ENCODE data around the gene GKN2.
"Not testable (repeated sequence)": the region's sequence is repeated elsewhere in the genome, so short reads cannot be mapped to it uniquely, and the experiment has no call there.

GKN2 gene

DNA sequence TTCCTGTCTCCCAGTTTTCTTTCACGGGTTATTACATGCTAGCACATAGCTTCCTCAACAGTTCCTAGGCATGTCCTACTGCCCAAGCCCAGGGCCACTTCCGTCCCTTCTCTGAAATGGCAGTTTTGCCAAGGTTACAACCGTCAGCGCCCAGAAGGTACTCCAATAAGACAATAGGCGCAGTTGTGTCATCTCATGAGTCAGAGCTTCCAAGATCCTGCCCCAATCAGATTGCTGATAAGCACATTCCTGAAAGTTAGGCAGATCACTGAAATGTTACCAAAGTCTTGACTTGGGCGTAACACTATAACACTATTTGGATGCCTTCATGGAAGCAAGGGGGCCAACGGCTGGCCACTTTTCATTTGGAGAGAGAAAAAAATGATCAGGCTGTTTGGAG, 34.2 kb downstream of the GKN2 start:
- DNase-seq (ENCODE audit: low read depth): no peak

DNA sequence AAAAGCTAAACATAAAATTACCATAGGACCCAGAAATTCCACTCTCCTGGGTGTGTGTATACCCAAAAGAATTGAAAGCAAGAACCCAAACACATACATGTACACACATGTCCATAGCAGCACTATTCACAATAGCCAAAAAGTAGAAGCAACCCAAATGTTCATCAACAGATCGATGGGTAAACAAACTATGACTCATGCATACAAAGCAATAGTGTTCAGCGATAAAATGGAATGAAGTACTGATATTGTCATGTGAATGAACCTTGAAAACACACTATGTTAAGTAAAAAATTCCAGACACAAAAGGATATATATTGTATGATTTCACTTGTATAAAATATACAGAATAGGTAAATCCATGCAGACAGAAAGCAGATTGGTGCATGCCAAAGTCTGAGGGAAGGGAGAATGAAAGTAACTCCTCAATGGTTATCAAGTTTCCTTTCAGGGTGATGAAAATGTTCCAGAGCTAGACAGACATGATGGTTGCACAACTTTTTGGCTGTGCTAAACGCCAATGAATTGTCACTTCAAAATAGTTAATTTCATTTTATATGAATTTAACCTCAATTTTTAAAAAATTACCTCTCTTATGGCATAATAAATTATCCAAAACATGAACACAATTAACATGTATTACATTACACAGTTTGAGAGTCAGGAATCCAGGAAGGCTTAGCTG, 35.5 kb downstream of the GKN2 start:
- no peak for DNase-seq (ENCODE audit: low read depth)

DNA sequence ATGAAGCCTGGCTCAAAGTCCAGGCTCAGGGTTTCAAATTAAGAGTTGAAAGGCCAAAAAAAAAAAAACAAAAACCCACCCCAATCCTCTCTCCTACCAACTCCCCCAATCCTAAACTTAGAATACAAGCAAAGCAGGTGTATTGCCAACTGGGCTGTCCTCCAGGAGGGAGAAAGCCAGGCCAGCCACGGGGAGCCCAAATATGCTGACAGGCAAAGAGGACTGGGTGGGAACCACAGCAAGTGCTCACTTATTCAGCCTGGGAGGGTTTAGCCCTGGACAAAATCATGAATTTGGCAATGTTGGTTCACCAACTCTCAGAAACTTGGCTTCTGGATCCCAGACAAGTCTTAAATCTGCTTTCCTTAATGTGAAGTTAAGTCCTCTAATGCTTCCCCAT, 36.5 kb downstream of the GKN2 start:
- DNase-seq (ENCODE audit: low read depth): no peak

DNA sequence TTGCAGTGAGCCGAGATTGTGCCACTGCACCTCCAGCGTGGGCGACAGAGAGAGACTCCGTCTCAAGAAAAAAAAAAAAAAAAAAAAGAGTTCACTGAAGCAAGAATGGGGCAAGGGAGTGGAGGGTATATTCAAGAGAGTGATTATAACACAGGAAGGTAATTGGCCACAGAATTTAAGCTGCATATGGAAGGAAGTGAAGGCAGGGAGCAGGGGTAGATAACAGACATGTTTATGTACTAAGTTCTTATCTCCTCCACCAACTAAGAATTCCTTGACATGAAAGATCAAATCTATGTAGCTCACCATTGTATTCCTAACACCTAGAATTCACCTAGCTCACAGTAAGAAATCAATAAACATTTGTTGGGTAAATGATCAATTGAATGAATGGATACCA, 37.3 kb downstream of the GKN2 start:
- DNase-seq (ENCODE audit: low read depth): no peak

DNA sequence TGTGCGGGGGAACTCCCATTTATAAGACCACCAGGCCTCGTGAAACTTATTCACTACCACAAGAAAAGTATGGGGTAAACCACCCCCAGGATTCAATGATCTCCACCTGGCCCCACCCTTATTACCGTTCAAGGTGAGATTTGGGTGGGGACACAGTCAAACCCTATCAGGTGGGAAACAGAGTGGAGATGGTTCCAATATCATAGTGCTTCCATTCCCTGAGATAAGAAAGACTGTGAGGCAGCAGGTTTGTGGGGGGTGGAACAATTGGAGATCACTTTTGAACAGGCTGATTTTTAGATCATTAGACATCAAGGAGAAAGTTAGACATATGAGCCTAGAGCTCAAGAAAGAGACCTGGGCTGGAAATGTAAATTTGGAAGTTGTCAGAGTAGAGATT, 39.3 kb downstream of the GKN2 start:
- DNase-seq (ENCODE audit: low read depth): no peak

DNA sequence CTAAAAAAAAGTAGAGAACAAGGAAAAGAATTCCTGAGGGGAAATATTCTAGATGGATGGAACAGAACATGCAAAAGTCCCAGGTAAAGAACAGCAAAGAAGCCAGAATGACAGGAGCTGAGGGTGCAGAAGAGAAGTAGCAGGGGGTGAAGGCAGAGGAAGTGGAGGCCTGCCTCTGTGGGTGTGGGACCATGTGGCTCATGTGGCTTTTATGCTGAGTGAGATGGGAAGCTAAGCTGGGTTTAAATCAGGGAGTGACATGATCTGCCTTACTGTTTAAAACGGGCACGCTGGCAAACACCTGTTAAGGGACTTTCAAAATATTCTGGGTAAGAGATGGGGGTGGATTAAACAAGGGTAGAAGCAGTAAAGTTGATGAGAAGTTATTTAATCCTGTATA, 40.0 kb downstream of the GKN2 start:
- DNase-seq (ENCODE audit: low read depth): no peak

DNA sequence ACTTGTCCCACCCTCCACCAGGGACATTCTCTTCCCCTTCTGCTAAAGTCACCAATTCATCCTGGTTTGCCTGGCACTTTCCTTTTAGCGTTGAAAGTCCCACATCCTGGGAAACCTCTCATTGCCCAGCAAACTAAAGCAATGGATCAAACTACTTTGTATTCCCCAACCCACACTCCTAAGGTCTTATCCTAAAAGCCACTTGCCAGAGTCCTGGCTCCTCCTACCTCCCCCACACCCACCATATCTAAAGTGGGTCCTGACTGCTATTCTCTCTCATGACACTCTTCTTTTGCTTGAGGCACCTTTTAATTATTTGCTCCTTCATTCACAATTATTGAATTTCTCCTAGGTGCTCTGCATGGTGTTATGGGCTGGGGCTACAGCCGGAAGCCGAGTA, 40.6 kb downstream of the GKN2 start:
- DNase-seq (ENCODE audit: low read depth): no peak

DNA sequence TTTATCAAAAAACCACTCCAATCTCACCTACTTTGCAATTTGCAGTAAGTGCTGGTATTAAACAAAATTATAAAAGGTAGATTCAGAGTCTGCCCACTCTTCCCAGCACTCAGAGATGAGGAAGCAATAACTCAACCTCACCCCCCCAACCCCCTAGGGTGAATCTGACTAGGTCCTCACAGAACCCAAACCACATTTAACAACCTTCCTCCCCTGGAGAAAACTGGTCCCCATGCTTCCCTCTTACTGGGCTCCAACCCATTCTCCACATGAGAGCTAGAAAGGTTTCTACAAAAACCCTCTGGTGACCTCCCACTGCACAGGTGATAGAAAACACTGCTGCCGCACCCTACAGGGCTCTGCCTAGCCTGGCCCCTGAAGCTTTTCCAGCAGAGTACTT, 41.0 kb downstream of the GKN2 start:
- no peak for DNase-seq (ENCODE audit: low read depth)

DNA sequence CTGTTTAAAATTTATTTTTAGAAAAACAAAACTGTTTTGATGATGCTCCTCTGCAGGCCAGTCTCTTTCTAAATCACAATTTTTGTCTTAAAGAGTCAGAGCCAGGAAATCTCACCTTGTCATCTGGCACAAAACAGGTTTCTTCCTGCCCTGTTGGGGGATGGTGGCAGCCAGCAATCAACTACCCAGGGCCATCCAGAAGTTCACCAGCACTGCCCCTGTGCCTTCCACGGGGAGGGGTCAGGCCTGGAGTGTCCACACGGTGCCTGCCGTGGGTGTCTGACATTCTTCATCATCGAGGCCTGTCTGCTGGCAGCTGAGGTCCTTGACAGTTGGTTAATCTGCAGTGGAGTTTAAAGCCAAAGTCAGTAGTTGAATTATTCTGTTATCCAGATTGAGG, 41.4 kb downstream of the GKN2 start:
- DNase-seq (ENCODE audit: low read depth): no peak

DNA sequence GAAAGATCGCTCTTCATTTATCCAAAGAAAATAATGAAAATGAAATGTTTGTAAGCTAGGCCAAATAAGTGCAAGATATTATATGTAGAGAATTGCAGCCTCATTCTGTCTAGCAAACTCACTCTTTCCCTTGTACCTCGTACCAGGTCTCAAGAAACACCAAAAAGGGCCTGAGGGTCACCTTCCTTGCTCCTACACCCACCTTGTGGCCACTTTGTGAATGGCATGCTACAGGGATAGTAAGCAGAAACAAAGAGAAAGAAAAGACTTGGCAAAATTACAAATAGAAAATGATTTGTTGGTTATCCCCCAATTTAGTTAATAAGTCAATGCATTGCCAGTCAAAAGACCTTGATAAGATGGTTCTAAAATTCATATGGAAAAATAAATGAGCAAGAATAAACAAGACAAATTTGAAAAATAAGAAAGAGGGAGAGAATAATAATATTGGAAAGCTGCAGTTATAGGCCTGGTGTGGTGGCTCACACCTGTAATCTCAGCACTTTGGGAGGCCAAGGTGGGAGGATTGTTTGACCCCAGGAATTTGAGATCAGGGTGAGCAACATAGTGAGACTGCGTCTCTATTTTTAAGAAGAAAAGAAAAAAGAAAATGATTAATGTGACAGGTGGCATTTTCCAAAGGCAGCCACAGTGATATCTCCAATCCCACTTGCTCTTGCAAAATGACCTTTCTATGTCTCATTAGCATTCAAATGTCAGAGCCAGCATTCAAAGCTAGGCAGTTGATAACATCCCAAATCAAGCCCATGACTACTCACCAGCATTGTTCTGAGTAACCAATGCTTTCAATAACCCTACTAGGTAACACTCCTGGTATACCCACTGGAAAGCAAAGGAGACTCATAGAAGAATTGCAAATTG, 42.7 kb downstream of the GKN2 start:
- DNase-seq (ENCODE audit: low read depth): peak; percentile 52

DNA sequence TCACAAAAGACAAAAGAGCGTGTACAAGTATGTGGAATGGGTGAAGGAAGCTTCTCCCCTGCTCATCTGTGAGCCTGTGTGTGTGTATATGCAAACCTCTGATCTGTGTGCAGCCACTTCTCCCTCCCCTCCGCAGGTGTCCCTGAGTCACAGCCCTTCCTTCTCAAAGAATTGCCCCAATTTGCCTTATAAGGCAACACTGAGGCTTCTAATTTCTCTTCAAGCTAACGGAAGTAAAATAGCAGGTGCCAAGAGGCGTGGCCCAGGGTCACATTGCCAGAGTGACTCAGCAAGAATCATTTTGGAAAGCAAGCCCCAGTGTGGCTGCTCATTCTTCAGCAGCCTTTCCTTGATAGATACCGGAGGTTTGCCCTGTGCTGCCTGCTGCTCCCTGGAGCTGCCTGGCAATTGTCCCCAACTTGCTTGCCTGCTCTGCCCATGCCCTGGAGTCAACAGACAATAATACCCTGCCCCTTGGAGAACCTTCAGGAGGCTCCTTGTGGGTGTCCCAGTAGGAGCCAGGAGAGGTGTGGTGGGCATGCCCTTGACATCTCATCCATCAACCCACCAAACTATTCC, 44.2 kb downstream of the GKN2 start:
- DNase-seq (ENCODE audit: low read depth): peak; percentile 43

DNA sequence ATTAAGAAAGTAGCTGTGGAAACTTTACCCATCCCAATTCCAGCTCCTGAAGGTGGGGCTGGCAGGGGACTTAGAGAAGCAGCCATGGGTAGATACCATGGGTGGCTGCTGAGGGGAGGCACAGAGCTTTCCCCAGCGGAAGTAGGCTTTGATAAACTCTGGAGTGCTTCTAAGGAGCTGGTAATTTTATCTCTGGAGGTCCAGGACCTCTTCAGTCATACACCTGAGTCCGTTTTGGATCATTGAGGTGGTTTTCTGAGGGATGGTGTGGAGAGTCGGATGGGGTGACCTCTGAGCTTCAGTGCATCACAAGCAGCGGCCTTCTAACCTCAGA, 44.8 kb downstream of the GKN2 start:
- no peak for DNase-seq (ENCODE audit: low read depth)

DNA sequence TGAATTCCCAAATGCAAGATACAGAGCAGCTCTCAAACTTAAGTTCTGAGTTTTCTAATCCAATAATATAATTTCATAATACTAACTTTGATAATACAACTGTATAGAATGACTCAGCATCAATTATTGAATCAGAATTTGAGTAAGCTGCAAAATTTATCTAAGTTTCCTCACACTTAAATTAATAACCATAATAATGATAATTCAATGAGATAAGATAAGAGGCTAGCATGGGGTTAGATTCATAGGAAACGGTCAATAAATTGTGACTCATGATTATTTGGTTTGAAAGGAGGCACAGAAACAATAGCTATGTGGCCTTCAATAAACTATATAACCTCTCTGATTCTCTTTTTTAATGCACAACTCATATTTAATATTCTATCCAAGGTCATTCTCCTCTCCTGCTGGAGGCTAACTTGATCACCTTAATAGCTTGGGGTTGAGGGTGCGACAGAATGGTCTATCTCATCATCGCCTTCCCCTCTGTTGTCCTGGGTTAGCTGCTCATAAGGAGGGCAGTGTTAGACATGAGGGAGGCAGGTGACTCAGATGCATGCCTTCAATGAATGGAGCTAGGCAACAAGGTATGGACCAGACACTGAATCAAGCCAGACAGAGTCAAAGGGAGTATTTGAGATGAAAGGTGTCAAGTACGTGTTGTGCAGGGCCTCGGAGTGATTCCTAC, 45.3 kb downstream of the GKN2 start:
- no peak for DNase-seq (ENCODE audit: low read depth)

DNA sequence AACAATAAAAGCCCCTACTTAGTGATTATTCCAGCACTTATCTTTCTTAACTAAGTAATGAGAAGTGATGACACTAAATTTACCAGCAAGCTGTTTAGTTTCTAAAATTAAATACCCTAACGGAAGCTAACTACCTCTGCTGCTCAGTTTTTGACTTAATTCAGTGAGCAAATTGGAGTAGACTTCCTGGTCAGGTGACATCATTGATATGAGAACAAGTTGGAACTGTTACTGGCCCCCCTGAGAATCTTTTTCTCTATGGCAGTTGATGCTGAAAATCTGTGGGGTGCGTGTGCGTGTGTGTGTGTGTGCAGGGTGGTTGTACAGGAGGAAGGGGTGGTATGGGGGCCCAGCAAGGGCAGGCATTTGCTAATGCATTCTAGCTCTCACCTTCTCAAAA, 46.0 kb downstream of the GKN2 start:
- no peak for DNase-seq (ENCODE audit: low read depth)

DNA sequence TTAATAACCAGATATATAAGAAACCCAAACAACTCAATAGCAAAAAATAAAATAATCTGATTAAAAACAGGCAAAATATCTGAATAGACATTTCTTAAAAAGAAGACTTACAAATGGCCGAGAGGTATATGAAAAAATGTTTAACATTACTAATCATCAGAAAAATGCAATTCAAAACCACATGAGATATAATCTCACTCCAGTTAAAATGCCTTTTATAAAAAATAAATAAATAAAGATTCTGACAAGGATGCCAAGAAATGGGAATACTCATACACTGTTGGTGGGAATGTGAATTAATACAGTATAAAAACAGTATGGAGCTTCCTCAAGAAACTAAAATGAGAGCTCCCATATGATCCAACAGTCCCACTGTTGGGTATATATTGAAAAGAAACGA, 47.6 kb downstream of the GKN2 start:
- DNase-seq (ENCODE audit: low read depth): no peak

DNA sequence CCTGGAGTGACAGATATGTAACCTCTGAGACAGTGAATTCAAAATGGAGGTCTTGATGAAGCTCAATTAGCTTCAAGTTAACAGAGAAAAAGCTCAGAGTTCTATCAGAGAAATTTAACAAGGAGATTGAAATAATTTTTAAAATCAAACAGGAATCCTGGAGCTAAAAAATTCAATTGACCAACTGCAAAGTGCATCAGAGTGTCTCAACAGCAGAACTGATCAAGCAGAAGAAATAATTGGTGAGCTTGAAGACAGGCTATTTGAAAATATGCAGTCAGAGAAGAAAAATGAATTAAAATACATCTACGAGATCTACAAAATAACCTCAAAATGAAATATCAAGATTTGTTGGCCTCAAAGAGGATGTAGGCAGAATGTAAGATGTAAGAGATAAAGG, 51.1 kb downstream of the GKN2 start:
- DNase-seq (ENCODE audit: low read depth): no peak

DNA sequence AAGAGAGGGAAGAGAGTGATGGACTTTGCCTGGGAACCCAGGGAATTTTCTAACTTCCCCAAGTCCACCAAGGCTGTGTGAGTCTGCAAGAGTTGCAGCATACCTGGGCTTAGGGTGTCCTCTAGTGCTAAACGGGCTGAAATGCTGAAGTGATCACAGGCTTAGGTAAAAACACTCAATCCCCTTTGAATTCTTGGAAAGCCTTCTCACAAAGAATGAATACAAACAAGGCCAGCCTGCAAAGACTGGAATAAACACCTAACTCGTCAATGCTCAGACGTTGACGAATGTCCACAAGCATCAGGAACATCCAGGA, 51.5 kb downstream of the GKN2 start:
- no peak for DNase-seq (ENCODE audit: low read depth)

DNA sequence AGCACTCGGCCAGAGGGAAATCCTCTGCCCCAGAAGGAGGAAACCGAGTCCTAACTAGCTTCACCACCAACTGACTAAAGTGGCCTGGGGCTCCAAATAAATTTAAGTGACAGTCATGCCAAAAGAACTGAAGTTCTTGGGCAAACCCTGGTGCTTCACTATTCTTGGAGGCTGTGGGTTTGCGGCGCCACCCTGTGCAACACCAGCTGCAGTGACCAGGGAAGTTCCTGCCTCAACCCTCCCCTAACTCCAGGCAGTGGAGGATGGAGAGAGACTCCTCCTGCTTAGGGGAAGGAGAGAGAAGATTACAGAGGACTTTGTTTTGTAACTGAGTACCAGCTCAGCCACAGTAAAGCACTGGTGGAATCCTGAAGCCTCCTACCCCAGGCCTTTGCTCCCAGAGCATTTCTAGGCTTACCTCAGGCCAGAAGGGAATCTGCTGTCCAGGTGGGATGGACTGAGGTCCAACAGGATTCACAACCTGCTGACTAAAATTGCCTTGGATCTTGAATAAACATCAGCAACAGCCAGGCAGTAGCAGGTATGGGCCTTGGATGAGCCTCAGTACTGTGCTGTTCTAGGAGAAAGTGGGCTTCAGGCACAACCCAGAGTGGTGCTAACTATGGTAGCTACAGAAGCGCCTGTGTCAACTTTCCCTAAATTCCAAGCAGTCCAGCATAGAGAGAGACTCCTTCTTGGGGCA, 52.0 kb downstream of the GKN2 start:
- DNase-seq (ENCODE audit: low read depth): no peak

DNA sequence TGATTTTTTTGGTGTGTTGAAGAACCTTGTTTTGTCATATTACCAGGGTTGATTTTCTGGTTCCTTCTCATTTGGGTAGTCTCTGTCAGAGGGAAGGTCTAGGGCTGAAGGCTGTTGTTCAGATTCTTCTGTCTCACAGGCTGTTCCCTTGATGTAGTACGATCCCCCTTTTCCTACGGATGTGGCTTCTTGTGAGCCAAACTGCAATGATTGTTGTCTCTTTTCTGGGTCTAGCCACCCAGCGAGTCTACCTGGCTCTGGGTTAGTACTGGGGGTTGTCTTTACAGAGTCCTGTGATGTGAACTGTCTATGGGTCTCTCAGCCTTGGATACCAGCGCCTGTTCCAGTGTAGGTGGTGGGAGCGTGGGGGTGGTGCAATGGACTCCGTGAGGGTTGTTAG, 56.7 kb downstream of the GKN2 start:
- not testable (repeated sequence) for DNase-seq (ENCODE audit: low read depth)

Measured in non-pigmented ciliary epithelial cell (primary cell).